GM21786 (cell line): ENCODE results near the gene RACGAP1.

ENCODE experiments used
- ATAC-seq: cut with Tn5 transposase; IDR thresholded peaks from one replicate; pipeline ENCODE4 v1.9.1; 2021; ENCODE audit not compliant: unreplicated experiment

RACGAP1 gene, protein sequence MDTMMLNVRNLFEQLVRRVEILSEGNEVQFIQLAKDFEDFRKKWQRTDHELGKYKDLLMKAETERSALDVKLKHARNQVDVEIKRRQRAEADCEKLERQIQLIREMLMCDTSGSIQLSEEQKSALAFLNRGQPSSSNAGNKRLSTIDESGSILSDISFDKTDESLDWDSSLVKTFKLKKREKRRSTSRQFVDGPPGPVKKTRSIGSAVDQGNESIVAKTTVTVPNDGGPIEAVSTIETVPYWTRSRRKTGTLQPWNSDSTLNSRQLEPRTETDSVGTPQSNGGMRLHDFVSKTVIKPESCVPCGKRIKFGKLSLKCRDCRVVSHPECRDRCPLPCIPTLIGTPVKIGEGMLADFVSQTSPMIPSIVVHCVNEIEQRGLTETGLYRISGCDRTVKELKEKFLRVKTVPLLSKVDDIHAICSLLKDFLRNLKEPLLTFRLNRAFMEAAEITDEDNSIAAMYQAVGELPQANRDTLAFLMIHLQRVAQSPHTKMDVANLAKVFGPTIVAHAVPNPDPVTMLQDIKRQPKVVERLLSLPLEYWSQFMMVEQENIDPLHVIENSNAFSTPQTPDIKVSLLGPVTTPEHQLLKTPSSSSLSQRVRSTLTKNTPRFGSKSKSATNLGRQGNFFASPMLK

DNA sequence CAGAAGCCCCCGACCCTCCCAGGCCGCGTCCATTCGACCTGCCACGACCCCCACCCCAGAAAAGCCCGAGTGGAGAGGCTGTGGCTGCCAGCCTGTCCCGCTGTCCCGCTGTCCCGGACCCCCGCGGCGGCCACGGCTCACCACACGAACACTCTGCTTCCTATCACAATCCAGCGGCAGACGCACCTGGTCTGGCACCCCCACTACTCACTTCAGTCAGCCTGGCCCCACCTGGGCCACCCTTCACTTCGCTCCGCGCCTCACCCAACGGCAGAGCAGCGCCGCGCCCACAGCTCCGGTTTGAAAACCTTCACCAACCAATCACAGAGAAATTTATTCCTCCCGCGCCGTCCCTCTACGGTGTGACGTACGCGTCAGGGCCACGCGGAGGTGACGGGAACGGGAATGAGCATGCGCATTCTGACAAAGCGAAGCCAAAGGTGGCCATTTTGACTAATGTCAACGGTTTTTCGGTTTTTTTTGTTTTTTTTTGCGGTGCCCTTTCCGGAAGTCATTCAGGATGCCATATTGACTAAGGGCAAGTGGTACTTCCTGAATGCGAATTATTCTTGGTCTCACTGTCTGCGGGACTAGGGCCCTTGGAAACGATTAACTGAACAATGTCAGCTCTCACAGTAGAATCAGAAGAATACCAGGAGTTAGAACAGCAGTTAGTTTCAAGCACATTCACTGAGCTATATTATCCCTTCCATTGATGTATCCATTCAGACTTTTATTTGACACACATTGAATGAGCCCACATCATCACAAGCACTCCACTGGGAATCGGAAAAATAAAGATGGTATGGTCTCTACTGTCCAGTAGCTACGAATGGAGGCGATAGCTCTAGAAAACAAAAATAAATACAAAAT is at the start of gene RACGAP1:
Gene RACGAP1 (minus strand): TSS at position 308 of the 873 bp plus-strand sequence. CDS start 8,779 bp downstream, outside the sequence.
- peak; percentile 90 for ATAC-seq

DNA sequence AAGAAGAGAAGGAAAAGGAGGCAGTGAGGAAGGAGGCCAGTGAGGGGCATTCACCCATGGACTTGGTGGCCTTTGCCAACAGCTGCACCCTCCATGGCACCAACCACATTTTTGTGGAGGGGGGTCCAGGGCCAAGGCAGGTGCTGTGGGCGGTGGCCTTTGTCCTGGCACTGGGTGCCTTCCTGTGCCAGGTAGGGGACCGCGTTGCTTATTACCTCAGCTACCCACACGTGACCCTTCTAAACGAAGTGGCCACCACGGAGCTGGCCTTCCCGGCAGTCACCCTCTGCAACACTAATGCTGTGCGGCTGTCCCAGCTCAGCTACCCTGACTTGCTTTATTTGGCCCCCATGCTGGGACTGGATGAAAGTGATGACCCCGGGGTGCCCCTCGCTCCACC is 48.4 kb upstream of the RACGAP1 start:
- ATAC-seq, result no peak

DNA sequence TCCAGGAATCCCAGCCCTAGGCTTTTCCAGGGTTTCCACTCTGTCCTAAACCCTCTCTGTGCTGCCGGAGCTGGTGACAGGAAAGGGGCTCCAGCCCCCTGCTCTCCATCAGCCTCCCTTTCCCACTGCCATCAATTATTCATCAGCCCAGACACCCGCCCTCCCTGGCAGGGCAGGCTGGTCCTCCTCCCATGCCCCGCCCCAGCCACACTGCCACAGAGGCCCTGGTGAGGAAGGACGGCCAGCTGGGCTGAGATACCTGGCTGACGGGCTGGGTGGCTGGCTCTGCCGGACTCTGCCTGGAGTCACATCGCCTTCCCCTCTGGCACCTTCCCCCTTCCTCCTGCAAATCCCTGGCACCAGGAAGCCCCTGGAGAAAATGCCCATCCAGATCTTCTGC is 47.9 kb upstream of the RACGAP1 start:
- ATAC-seq, result no peak

DNA sequence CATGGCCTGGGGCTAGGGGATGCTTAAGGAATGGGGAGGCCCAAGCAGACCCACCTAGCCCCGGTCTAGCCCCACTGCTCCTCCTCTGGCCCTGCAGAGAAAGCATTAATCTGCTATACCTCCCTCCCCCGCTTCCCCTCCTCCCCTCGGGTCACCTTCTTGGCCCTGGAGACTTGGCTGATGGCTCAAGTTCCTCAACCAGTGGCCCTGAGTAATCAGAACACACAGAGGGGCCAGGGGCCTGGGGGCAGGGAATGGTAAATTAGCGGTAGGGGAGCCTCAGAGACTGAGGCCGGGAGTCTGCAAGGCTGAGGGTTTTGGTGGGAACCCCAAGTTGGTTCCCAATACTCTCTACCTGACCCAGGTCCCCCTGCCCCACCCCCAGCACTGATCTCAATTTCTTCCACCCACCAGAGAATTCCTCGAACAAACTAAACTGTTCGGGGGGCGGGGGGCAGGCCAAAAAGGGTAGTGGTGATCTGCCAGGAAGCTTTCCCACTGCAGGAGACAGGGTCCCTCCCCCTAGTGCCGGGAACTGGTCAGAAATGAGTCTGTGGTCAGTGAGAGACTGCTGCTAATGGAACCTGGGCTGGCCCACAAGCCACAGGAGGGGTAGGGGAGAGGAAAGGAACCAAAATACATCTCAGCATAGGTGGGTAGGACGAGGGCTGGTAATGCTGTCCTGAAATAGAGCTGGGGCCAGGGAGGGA is 47.1 kb upstream of the RACGAP1 start:
- ATAC-seq, result no peak

DNA sequence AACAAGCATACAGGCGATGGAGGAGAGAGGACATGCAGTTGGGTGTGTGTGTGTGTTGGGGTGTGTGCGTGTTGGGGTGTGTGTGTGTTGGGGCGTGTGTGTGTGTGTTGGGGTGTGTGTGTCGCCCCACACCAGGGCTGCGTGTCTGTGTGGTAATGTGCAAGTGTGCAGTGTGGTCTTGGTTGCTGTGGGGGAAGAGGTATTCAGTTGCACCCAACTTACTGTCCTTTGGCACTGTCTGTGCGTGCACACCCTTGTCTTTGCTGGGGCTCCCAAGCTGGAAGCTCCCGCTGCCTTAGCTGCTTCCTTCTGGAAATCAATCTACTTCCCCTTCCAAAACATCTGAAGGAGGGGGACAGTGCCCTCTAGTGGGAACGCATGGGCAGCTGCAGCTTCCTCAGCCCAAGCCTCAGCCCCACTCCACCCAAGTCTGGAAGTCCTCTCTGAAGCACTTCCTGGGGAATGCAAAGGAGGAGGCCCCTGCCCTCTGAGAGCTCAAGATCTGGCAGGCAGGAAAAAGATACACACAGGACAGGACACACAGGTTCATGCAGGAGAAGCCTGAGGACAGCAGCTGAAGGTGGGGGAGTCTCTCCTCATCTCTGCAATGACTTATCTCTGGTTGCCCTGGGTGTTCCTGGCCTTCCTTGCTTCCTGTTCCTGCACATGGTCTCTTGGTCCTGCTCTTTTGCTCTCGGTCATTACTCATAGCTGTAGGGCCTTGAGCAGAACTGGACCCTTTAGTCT is 45.2 kb upstream of the RACGAP1 start:
- no peak for ATAC-seq

DNA sequence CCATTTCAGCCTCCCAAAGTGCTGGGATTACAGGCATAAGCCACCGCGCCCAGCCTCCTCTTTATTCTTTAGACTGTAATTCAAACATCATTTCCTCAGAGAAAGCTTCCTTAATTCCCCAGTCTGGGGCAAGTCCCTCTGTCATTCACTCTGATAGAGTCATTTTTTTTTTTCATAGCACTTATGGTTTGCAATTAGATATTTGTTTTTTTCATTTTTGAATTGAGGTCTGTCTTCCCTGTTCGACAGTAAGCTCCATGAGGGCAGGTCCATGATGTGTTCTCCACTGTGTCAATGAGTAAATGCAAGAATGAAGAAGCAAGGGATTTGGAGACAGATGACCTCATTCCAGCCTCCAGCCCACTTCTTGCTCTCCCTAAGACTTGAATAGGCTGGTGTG is 44.2 kb upstream of the RACGAP1 start:
- ATAC-seq, result no peak

DNA sequence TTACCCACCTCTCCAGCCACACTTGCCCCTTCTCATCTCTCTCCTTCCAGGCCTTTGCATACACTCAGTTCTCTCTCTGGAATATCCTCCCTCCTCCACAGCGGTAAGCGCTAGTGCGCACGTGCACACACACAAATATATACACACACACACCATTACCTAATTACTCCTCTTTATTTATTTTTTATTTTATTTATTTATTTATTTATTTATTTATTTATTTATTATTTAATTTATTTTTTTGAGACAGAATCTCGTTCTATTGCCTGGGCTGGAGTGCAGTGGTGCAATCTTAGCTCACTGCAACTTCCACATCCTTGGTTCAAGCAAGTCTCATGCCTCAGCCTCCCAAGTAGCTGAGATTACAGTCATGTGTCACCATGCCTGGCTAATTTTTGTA is 43.8 kb upstream of the RACGAP1 start:
- ATAC-seq, result no peak

DNA sequence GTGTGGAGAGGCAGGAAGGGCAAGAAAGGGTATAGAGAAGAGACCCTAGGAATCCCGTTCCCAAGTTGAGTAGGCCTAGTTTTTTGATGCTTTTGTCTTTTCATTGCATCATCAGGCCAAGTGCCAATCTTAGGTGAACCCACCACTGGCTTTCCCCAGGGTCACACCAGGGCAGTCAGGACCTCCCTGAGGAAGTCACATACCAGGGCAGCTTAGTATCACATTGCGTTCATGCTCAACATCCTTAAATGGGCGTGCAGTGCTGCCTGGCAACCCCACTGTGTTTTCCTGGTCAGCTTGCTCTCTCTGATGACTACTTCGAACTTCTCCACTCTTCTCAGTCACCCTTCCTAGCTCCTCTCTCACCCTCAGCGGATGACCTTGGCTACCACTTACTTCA is 41.1 kb upstream of the RACGAP1 start:
- no peak for ATAC-seq

DNA sequence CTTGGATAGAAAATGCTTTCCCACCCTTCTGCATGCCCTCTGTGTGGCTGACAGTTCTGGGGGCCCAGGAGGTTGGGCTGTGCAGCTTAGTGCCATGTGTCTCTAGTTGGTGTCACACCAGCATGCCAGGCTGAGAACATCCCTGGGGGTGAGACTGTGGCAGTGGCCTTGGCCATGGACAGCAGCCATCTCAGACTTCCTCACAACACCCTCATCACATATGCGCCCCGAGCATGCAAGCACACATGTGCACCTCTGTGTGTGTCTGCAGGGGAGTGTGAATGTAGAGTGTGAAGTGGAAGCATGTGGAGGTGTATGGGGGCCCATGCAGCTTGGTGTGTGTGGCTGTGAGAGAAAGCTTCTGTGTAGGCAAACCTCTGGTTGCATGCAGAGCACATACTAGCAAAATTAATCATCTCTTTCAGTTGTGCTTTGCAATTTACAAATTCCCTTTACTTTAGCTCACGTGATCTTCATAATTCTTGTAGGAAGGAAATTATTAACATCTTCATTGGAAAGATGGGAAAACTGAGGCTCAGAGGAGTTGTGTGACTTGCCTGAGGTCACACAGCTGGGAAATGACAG is 40.5 kb upstream of the RACGAP1 start:
- no peak for ATAC-seq

DNA sequence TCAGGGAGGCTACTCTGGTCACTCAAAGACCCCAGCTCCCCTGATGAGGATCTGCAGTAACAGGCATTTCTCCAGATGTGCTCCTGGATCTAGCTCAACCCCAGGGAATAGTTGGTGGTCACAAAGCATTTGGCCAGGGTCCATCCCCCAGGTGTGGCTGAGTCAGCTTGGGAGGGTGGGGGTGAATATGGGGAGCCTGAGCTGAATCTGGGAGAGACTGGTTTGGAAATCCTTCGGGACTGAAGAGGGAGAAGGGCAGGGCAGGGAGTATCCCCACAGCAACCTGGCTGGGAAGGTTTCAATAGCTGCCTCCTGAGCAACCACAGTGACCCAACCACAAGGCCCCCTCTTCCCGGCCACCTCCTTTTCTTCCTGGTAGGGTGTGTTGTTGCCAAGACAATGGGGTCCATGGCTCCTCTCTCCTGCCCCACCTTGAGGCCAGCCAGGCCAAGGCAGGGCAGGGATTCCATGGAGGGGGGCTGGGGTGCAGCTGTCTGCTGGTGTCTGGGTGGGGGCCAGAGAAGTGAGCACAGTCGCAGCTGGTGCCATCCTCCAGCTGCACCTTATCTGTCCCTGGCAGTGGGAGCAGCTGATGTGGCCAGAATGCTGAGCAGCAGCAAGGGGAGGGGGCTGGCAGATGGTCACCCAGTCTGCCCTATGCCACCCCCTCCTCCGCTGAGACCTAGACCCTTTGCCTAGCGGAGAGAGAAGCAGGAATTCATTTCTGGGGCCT is 37.6 kb upstream of the RACGAP1 start:
- no peak for ATAC-seq

DNA sequence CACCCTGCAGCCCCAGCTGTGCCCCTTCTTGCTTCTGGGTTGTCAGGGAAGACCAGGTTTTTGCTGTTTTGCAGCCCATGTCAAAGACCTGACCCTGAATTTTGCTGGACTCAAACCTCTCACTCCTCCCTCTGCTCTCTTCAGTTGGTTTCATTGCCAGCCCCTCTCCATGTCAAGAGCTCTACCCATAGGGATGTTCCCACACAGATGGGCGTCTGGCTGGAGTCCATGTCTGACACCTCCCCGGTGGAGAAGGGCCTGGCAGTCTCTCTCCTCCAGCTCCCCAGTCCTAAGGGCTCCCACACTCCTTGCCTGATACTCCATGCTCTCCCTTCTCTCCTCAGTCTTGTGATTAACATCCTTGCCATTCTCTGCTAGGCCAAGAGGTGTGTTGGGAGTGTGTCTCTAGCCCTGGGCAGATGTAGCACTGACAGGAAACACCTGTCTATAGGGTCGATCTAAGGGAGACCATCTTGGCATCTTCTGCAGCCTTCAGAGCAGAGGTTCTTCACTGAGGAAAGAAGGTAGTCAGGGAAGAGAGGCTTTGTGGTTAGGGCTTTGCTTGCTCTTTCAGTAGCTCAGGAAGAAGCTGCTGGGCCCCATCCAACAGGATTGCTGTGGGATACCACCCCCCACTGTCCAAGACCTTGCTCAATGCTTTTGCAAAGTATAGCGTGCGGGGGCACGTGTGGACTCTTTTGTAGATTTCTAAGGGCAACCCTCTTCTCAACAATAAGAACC is 36.8 kb upstream of the RACGAP1 start:
- ATAC-seq, result no peak

DNA sequence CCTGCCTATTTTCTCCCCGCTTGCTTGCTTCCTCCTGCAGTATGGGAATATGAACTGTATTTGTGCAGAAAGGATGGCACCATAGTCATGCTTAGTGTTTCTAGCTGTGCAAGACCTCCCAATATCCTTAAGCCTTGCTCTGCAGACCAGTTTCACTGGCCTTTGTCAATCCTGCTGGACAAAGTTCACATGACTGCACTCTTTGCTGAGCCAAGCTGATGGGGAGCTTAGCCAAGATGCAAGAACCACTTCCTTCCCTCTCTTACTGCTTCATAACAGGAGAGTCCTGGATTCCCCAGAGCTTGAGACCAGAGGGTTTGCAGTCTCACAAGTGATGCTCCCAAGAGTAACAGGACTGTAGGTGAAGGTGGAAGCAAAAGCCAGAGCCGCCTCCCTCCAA is 35.9 kb upstream of the RACGAP1 start:
- ATAC-seq, result no peak

DNA sequence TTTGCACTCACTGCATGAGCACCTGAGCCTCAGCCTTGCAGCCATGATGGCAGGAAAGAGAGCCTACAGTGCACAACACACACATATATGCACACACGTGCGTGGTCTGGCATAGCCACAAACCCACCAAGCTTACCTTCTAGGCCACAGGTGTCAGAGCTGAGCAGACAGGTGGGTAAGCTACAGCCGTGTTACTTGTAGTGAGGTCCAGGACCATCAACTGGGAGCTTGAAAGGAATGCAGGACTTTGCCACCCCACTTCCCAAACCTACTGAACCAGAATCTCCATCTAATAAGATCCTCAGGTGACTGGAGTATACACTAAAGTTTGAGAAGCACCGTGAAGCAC is 34.8 kb upstream of the RACGAP1 start:
- ATAC-seq, result no peak

DNA sequence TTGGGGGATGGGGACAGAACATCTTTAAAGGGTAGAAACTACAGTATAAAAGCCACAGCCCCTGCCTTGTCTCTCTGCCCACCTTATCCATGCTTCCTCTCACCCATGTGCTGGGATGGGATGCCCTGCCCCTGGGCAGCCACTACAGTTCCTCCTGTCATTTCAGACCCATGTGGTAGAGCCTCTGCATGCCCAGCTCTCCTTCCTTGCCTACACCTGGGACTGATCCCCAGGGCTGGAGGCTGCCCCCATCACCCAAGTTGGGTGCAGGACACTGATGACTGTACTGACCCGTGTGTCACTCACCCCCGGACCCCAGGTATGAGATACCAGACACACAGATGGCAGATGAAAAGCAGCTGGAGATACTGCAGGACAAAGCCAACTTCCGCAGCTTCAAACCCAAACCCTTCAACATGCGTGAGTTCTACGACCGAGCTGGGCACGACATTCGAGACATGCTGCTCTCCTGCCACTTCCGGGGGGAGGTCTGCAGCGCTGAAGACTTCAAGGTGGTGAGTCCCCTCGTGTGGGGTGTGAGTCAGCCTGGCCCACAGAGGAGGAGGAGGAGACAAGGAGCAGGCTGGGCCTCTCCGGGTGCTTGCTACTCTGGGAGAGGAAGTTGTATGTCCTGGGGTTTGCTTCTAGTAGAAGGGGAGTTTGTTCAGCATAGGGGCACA is 34.3 kb upstream of the RACGAP1 start:
- no peak for ATAC-seq

DNA sequence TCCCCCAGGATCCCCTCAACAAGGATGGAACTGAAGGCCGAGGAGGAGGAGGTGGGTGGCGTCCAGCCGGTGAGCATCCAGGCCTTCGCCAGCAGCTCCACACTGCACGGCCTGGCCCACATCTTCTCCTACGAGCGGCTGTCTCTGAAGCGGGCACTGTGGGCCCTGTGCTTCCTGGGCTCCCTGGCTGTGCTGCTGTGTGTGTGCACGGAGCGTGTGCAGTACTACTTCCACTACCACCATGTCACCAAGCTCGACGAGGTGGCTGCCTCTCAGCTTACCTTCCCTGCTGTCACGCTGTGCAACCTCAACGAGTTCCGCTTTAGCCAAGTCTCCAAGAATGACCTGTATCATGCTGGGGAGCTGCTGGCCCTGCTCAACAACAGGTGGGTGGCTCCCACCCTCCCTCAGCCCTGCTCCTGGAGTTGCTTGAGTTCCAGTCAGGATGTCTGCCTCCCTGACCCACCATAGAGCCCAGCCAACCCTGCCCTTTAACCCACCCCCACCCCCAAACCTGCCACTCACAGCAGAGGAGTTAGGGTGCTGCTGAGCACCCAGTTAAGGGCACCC is 33.5 kb upstream of the RACGAP1 start:
- ATAC-seq, result no peak

DNA sequence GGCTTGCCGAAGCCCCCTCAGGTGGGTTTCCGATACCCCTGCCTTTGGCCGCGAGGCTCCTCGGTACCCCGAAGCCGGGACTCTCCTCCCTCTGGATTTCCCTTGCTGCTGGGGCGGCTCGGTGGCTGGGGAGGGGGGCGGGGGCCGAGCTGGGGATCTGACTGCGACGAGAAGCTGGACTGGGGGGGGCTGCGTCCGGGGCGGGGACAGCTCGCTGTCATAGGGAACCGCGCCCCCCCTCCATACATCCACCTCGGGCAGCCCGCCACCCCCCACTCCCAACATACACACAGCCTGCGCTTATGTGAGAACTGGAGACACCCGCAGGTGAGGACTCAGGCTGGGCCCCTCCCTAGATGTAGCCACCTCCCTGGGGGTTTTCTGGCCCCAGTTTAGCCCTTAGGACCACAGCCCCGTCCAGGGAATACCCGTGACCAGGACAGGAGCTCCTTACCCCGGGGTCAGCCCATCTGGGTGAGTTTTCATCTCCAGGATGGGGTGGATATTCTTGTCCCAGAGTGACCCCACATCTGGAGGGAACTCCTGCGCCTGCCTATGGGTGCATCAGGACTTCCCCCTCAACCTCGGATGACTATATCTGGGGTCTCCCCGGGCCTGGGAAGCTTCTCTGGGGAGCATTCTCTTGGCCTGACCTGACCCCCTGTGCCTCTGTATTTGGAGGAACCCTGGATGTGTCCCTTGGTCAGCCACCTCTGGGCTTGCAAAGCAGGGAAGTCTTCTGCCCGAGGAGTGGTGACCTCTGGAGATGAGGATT is 32.8 kb upstream of the RACGAP1 start:
- ATAC-seq, result no peak
